ENCODE results near the gene TINAGL1.

DNA sequence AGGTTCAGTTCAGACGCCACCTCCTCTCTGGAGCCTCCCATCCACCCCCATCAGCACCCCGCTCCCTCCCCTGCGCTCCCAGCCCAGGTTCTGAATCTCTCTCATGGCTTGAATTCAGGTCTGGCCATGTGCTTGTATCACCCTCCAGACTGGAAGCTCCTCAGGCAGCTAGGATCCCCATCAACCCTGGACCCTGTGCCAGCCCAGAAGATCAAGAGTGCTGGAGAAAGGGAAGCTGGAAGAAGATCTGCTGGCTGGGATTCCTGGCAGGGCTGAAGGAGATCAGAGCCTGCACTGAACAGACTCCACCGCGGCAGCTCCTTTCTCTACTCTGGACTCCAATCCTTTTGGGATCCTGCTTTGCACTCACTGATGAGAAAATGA, 11.7 kb upstream of the TINAGL1 start:
- TF ChIP-seq CTCF (IDR thresholded peaks at IDR 0.05; ENCODE audit: insufficient read depth, low read length, poor library complexity, severe bottlenecking), result no peak
- no peak for TF ChIP-seq EZH2phosphoT487 (conservative IDR thresholded peaks at IDR 0.05; ENCODE audit: low read length)
